ENCODE results near the gene DAPL1.
A peak's percentile ranks its signal among the peaks of the same experiment; 100 is the strongest.

DAPL1 gene

GRCh38 chr2:158756331-158756730 is 38.8 kb upstream of the DAPL1 start:
- Histone ChIP-seq H3K36me3 (no peaks in the 10 kb centered on the region), H3K4me2 (no peak overlapping the region), H3K4me3 (no peak overlapping the region), H4K20me1 (no peaks in the 10 kb centered on the region), H3K9ac (no peak overlapping the region), H3K4me1 (peaks cover 0 to 8% (median 3%) of the 10 kb centered on the region in 10 experiments; a peak in 11 of 20 replicates), H3K27me3 (no peaks in the 10 kb centered on the region), H3K9me3 (replicated peaks in 1 of 11) (no peaks in the 10 kb centered on the region), H3K27ac (no peak overlapping the region)
- TF ChIP-seq Cebpa-rat (IDR thresholded peaks at IDR 0.05), result no peak

- peaks cover 0 to 15% (median 10%) of the 10 kb centered on the region in 10 experiments; a peak in 18 of 20 replicates for H3K4me1 ChIP-seq
- no peak overlapping the region for H3K4me3 ChIP-seq
- no peak for TF ChIP-seq Cebpa-rat (IDR thresholded peaks at IDR 0.05)
- H3K36me3 ChIP-seq, result no peaks in the 10 kb centered on the region
- H3K9me3 ChIP-seq (replicated peaks in 1 of 11), result no peaks in the 10 kb centered on the region
- H3K27me3 ChIP-seq, result no peaks in the 10 kb centered on the region
- H3K4me2 ChIP-seq, result no peak overlapping the region
- no peak overlapping the region for H3K9ac ChIP-seq
- no peaks in the 10 kb centered on the region for H4K20me1 ChIP-seq
- H3K27ac ChIP-seq, result no peak overlapping the region
These were observed 38.1 kb upstream of the DAPL1 start for GRCh38 chr2:158756976-158757375.

- Histone ChIP-seq H3K36me3 (no peaks in the 10 kb centered on the region), H3K9me3 (replicated peaks in 1 of 11) (no peaks in the 10 kb centered on the region), H3K27me3 (no peaks in the 10 kb centered on the region), H3K4me2 (peak overlapping the region in 6 of 11 experiments; percentile 55 to 74 (median 64); a peak in 9 of 22 replicates), H3K4me1 (peaks cover 0 to 18% (median 14%) of the 10 kb centered on the region in 10 experiments; a peak in 18 of 20 replicates), H3K9ac (no peak overlapping the region), H3K27ac (no peak overlapping the region), H3K4me3 (no peak overlapping the region), H4K20me1 (no peaks in the 10 kb centered on the region)
- no peak for TF ChIP-seq Cebpa-rat (IDR thresholded peaks at IDR 0.05)
These were observed 34.2 kb upstream of the DAPL1 start for GRCh38 chr2:158760887-158761286.

- no peaks in the 10 kb centered on the region for H3K36me3 ChIP-seq
- no peaks in the 10 kb centered on the region for H3K27me3 ChIP-seq
- no peaks in the 10 kb centered on the region for H4K20me1 ChIP-seq
- peak overlapping the region in 10 of 11 experiments; percentile 20 to 74 (median 56); a peak in 17 of 22 replicates for H3K4me2 ChIP-seq
- peaks cover 0 to 18% (median 14%) of the 10 kb centered on the region in 10 experiments; a peak in 18 of 20 replicates for H3K4me1 ChIP-seq
- H3K27ac ChIP-seq, result peak overlapping the region in 5 of 11 experiments; percentile 22 to 66 (median 61); a peak in 10 of 22 replicates
- H3K9ac ChIP-seq, result no peak overlapping the region; a peak in 1 of 22 replicates
- no peak for TF ChIP-seq Cebpa-rat (IDR thresholded peaks at IDR 0.05)
- H3K9me3 ChIP-seq (replicated peaks in 1 of 11), result no peaks in the 10 kb centered on the region
- no peak overlapping the region for H3K4me3 ChIP-seq
These were observed 33.5 kb upstream of the DAPL1 start for GRCh38 chr2:158761621-158762020.

GRCh38 chr2:158762336-158762735 is 32.8 kb upstream of the DAPL1 start:
- no peak overlapping the region for H3K4me3 ChIP-seq
- TF ChIP-seq Cebpa-rat (IDR thresholded peaks at IDR 0.05), result no peak
- H3K27me3 ChIP-seq, result no peaks in the 10 kb centered on the region
- peak overlapping the region; percentile 9 to 74 (median 55); a peak in 15 of 22 replicates for H3K4me2 ChIP-seq
- H3K9ac ChIP-seq, result no peak overlapping the region
- H3K36me3 ChIP-seq, result no peaks in the 10 kb centered on the region
- peak overlapping the region in 5 of 11 experiments; percentile 22 to 66 (median 61); a peak in 9 of 22 replicates for H3K27ac ChIP-seq
- H3K4me1 ChIP-seq, result peaks cover 0 to 18% (median 14%) of the 10 kb centered on the region in 10 experiments; a peak in 18 of 20 replicates
- no peaks in the 10 kb centered on the region for H4K20me1 ChIP-seq
- peaks cover under 1 to 5% (median 2%) of the 10 kb centered on the region in 11 experiments; a peak in 16 of 22 replicates for H3K9me3 ChIP-seq (replicated peaks in 1 of 11)

- TF ChIP-seq Cebpa-rat (IDR thresholded peaks at IDR 0.05), result no peak
- H3K4me2 ChIP-seq, result no peak overlapping the region
- H3K9ac ChIP-seq, result no peak overlapping the region
- H3K27ac ChIP-seq, result no peak overlapping the region
- peaks cover 0 to 10% (median 8%) of the 10 kb centered on the region in 10 experiments; a peak in 18 of 20 replicates for H3K4me1 ChIP-seq
- peaks cover 8 to 19% (median 11%) of the 10 kb centered on the region in 11 experiments; a peak in 21 of 22 replicates for H3K9me3 ChIP-seq (replicated peaks in 1 of 11)
- no peaks in the 10 kb centered on the region for H4K20me1 ChIP-seq
- H3K36me3 ChIP-seq, result no peaks in the 10 kb centered on the region
- H3K4me3 ChIP-seq, result no peak overlapping the region
- H3K27me3 ChIP-seq, result no peaks in the 10 kb centered on the region
These were observed 28.6 kb upstream of the DAPL1 start for GRCh38 chr2:158766524-158766923.

GRCh38 chr2:158772306-158773078 is 22.6 kb upstream of the DAPL1 start:
- no peaks in the 10 kb centered on the region for H4K20me1 ChIP-seq
- no peaks in the 10 kb centered on the region for H3K36me3 ChIP-seq
- peaks cover 0 to 21% (median 10%) of the 10 kb centered on the region in 10 experiments; a peak in 8 of 20 replicates for H3K4me1 ChIP-seq
- H3K9me3 ChIP-seq (replicated peaks in 1 of 11), result peaks cover 6 to 16% (median 7%) of the 10 kb centered on the region in 11 experiments; a peak in 21 of 22 replicates
- H3K27me3 ChIP-seq, result no peaks in the 10 kb centered on the region
- H3K27ac ChIP-seq, result no peak overlapping the region
- TF ChIP-seq Cebpa-rat (IDR thresholded peaks at IDR 0.05), result no peak
- H3K4me3 ChIP-seq, result no peak overlapping the region
- H3K9ac ChIP-seq, result no peak overlapping the region
- peak overlapping the region in 1 of 11 experiments; percentile 6; a peak in 2 of 22 replicates for H3K4me2 ChIP-seq

- peaks cover 0 to 9% (median under 1%) of the 10 kb centered on the region in 11 experiments; a peak in 5 of 22 replicates for H3K9me3 ChIP-seq (replicated peaks in 1 of 11)
These were observed 22.0 kb upstream of the DAPL1 start for GRCh38 chr2:158773121-158773520.

GRCh38 chr2:158774681-158775080 is 20.4 kb upstream of the DAPL1 start:
- Histone ChIP-seq H3K4me3 (no peak overlapping the region), H3K9me3 (replicated peaks in 1 of 11) (no peaks in the 10 kb centered on the region), H3K4me1 (peaks cover 0 to 21% (median 10%) of the 10 kb centered on the region in 10 experiments; a peak in 8 of 20 replicates), H3K36me3 (no peaks in the 10 kb centered on the region), H4K20me1 (no peaks in the 10 kb centered on the region), H3K27ac (no peak overlapping the region), H3K27me3 (no peaks in the 10 kb centered on the region; a peak in 1 of 22 replicates), H3K9ac (no peak overlapping the region), H3K4me2 (no peak overlapping the region)
- TF ChIP-seq Cebpa-rat (IDR thresholded peaks at IDR 0.05), result no peak

More at GRCh38 chr2:158773121-158773520, 22.0 kb upstream of the DAPL1 start:
- TF ChIP-seq Cebpa-rat (IDR thresholded peaks at IDR 0.05), result no peak
- Histone ChIP-seq H3K27me3 (no peaks in the 10 kb centered on the region), H3K4me3 (no peak overlapping the region), H3K4me2 (peak overlapping the region in 3 of 11 experiments; percentile 6 to 33 (median 31); a peak in 5 of 22 replicates), H3K27ac (no peak overlapping the region), H4K20me1 (no peaks in the 10 kb centered on the region), H3K36me3 (no peaks in the 10 kb centered on the region), H3K4me1 (peaks cover 0 to 21% (median 10%) of the 10 kb centered on the region in 10 experiments; a peak in 8 of 20 replicates), H3K9ac (no peak overlapping the region)
